ENCODE data around the gene LRRC59.

GRCh38 chr17:50337956-50338355, 59.4 kb downstream of the LRRC59 start:
- TF ChIP-seq CTCF (IDR thresholded peaks at IDR 0.05): no peak
- no peak for TF ChIP-seq POLR2A (IDR thresholded peaks at IDR 0.05)
